ENCODE results near the gene IL36A. TPM values are rescaled to one million over a fixed set of nuclear protein-coding genes. Genes with fewer than 3 reads are reported as not detected.

The IL36A gene
- total RNA-seq, 1 experiment from 2014 or later = not detected

DNA sequence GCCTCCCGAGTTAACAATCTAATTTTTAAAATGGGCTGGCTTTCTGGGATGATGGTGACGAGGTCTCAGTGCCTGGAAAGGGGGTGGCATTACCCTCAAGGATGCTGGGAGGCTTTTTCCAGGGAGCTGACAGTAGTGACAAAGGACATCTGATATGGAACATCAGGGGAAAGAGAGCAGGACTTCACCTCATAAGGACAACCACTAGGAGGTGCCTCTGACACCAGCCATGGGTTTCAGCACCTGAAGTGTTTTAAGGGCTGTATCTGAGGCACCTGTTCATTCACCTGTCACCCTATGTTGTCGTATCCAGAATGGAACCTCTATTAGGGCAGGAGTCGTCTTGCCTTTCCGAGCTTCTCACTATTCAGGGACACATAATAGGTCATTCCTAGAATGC lies 36.6 kb downstream of the IL36A start:
- H2BK120ac ChIP-seq (ENCODE audit: low read depth, low read length, poor library complexity, severe bottlenecking) = no peak overlapping the region
- no peaks in the 10 kb centered on the region for H3K4me1 ChIP-seq (ENCODE audit: insufficient read depth, low read length)
- H2BK5ac ChIP-seq (ENCODE audit: insufficient read length, low read length) = no peak overlapping the region
- H3K27ac ChIP-seq (ENCODE audit: insufficient read length, low read depth, low read length) = no peak overlapping the region
- no CpG with 5 or more reads among the region's 5 CpGs for WGBS (ENCODE audit: extremely low coverage, insufficient read length, low lambda C conversion rate)
- no peak overlapping the region for H3K4ac ChIP-seq (ENCODE audit: low read depth, low read length)
- H4K8ac ChIP-seq (replicated peaks; ENCODE audit: insufficient read length, low read depth, low read length) = no peak overlapping the region
- no peak overlapping the region for H3K4me3 Mint-ChIP-seq
- no peak overlapping the region for H3T11ph ChIP-seq (ENCODE audit: low read length)
- H3K79me2 ChIP-seq (ENCODE audit: insufficient read depth, low read length) = no peaks in the 10 kb centered on the region
- H2AFZ ChIP-seq (ENCODE audit: low read length) = no peak overlapping the region
- H4K5ac ChIP-seq (ENCODE audit: insufficient read length, low read depth, low read length) = no peak overlapping the region
- no peak overlapping the region for H3K4me2 ChIP-seq (ENCODE audit: insufficient read depth, insufficient read length, low read length)
- H3K27me3 Mint-ChIP-seq (ENCODE audit: low read depth) = peaks cover 17% of the 10 kb centered on the region
- DNase-seq = no peak
- no peak overlapping the region for H3K9ac ChIP-seq (ENCODE audit: extremely low read depth, insufficient read length, low read length)
- H3K18ac ChIP-seq (ENCODE audit: insufficient read length, low read depth, low read length) = no peak overlapping the region
- H3K79me1 ChIP-seq (ENCODE audit: insufficient read depth, low read depth, low read length, poor library complexity, severe bottlenecking) = no peaks in the 10 kb centered on the region
- peak; percentile 57; the same call in 2 of the 3 replicates for TF ChIP-seq CTCF (conservative IDR thresholded peaks at IDR 0.05)
- no peaks in the 10 kb centered on the region for H3K23me2 ChIP-seq (ENCODE audit: insufficient read length, low read depth, low read length, poor library complexity, severe bottlenecking)
- peaks cover 7 to 38% of the 10 kb centered on the region in 2 experiments for H3K9me3 Mint-ChIP-seq
- no peaks in the 10 kb centered on the region for H3K36me3 Mint-ChIP-seq (ENCODE audit: insufficient read depth in 1 of 3, low read depth in 3 of 3)
- H3K56ac ChIP-seq (ENCODE audit: insufficient read length, low read depth, low read length) = no peak overlapping the region
- no peak overlapping the region for H2BK20ac ChIP-seq (ENCODE audit: low read depth, low read length, poor library complexity, severe bottlenecking)
- H3K4me1 Mint-ChIP-seq = no peaks in the 10 kb centered on the region
- no peak overlapping the region for H2BK12ac ChIP-seq (ENCODE audit: insufficient read length, low read depth, low read length)
- no peaks in the 10 kb centered on the region for H4K20me1 ChIP-seq (ENCODE audit: control insufficient read depth, insufficient read depth, insufficient read length)
- no peaks in the 10 kb centered on the region for H3K9me3 ChIP-seq (ENCODE audit: control insufficient read depth, low read depth, low read length)
- H2BK15ac ChIP-seq (ENCODE audit: low read depth, low read length) = no peak overlapping the region
- H3K27ac Mint-ChIP-seq = peak overlapping the region in 1 of 3 experiments; percentile 40; a peak in 1 of 7 replicates
- no peaks in the 10 kb centered on the region for H3K27me3 ChIP-seq (ENCODE audit: insufficient read depth, low read length)
- H3K23ac ChIP-seq (ENCODE audit: insufficient read length, low read depth, low read length) = no peak overlapping the region
- H2AK5ac ChIP-seq (ENCODE audit: insufficient read length, low read length) = no peak overlapping the region
- no peak overlapping the region for H4K91ac ChIP-seq (ENCODE audit: insufficient read length, low read depth, low read length)
- H3K14ac ChIP-seq (ENCODE audit: insufficient read depth, low read length) = no peak overlapping the region
